Measurements from ENCODE around the gene DDX49. TPM values are rescaled to one million over a fixed set of nuclear protein-coding genes. Genes with fewer than 3 reads are reported as not detected.

Gene DDX49
- total RNA-seq, 2 donors from 2014 or later = 34.5 to 41.7 TPM

- H3K9me3 ChIP-seq = no peaks in the 10 kb centered on the region
- no peak for TF ChIP-seq CTCF (IDR thresholded peaks at IDR 0.05)
- H3K4me3 ChIP-seq = no peak overlapping the region
- no peaks in the 10 kb centered on the region for H3K27me3 ChIP-seq (replicated peaks; ENCODE audit: insufficient read depth)
- no peaks in the 10 kb centered on the region for H3K36me3 ChIP-seq
- peaks cover 6% of the 10 kb centered on the region in 2 donors for H3K4me1 ChIP-seq (ENCODE audit: control insufficient read depth in 1 of 2, low read depth in 2 of 2)
- no peak for ATAC-seq (ENCODE audit: insufficient number of reproducible peaks, low FRiP score, low read depth)
- DNase-seq (ENCODE audit: low spot score) = no peak
- no peak overlapping the region for H3K27ac ChIP-seq
Observed at GRCh38 chr19:18943465-18943864, 23.9 kb downstream of the DDX49 start.

DNA sequence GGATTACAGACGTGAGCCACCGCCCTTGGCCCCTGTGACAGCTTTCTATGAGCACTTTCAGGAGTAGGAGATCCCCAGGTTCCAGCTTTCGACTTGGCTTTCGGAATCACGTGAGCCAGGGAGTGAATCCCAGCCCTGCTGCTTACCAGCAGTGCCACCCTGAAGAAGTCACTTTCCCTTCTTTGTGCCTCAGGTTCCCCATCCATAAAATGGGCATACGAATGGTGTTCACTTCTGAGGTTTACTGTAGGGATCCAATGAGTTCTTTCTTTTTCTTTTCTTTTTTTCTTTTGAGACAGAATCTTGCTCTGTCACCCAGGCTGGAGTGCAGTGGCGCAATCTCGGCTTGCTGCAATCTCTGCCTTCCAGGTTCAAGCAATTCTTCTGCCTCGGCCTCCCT lies 25.8 kb downstream of the DDX49 start:
- Histone ChIP-seq H3K9me3 (no peaks in the 10 kb centered on the region), H3K4me3 (no peak overlapping the region), H3K4me1 (ENCODE audit: control insufficient read depth in 1 of 2, low read depth in 2 of 2) (no peaks in the 10 kb centered on the region), H3K36me3 (no peaks in the 10 kb centered on the region), H3K27ac (no peak overlapping the region), H3K27me3 (replicated peaks; ENCODE audit: insufficient read depth) (no peaks in the 10 kb centered on the region)
- no peak for DNase-seq (ENCODE audit: low spot score)
- no peak for TF ChIP-seq CTCF (IDR thresholded peaks at IDR 0.05)
- ATAC-seq (ENCODE audit: insufficient number of reproducible peaks, low FRiP score, low read depth) = no peak

DNA sequence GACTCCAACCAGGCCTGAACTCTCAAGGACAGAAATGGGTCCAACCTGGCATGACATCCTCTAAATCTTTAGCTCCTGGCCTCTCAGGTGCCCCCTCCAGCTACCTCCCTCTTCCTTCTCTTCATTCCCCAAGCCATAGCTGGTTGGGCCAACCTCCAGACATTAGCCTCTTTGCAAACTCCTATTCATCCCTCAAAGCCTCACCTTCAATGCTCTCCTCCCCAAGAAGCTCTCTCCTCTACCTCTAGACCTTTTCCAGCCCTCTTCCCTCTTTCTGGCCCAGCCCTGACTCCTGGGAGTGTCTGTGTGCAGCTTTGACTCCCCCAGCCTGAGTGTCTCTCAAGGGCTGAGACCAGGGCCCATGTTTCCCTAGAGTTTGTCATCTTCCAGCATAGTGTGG lies 26.8 kb downstream of the DDX49 start:
- ATAC-seq (ENCODE audit: insufficient number of reproducible peaks, low FRiP score, low read depth) (no peak), DNase-seq (ENCODE audit: low spot score) (no peak)
- H3K27ac ChIP-seq = no peak overlapping the region
- TF ChIP-seq CTCF (IDR thresholded peaks at IDR 0.05) = no peak
- no peaks in the 10 kb centered on the region for H3K27me3 ChIP-seq (replicated peaks; ENCODE audit: insufficient read depth)
- no peaks in the 10 kb centered on the region for H3K36me3 ChIP-seq
- H3K4me3 ChIP-seq = no peak overlapping the region
- no peaks in the 10 kb centered on the region for H3K4me1 ChIP-seq (ENCODE audit: control insufficient read depth in 1 of 2, low read depth in 2 of 2)
- no peaks in the 10 kb centered on the region for H3K9me3 ChIP-seq

DNA sequence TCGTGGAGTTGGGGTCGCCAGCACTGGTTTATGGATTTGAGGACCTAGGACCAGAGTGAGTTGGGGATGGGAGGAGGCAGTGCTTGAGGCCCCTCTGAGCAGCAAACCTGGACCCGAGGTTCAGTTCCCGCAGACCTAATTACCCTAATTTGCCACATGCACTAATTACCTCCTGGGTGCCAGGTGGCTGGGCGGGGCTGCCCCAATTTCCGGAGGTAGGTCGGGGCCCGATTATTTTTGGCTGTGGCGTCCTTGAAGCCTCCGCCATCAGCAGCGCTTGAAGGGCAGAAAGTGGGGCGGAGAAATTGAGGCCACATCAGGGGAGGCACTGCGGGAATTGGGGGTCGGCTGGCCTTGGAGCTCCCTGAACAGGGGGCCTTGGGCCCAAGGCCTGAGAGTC lies 27.4 kb downstream of the DDX49 start:
- ATAC-seq (ENCODE audit: insufficient number of reproducible peaks, low FRiP score, low read depth) (no peak), DNase-seq (ENCODE audit: low spot score) (no peak)
- TF ChIP-seq CTCF (IDR thresholded peaks at IDR 0.05) = no peak
- Histone ChIP-seq H3K27me3 (replicated peaks; ENCODE audit: insufficient read depth) (no peaks in the 10 kb centered on the region), H3K4me3 (no peak overlapping the region), H3K4me1 (ENCODE audit: control insufficient read depth in 1 of 2, low read depth in 2 of 2) (no peaks in the 10 kb centered on the region), H3K9me3 (no peaks in the 10 kb centered on the region), H3K36me3 (no peaks in the 10 kb centered on the region), H3K27ac (no peak overlapping the region)

DNA sequence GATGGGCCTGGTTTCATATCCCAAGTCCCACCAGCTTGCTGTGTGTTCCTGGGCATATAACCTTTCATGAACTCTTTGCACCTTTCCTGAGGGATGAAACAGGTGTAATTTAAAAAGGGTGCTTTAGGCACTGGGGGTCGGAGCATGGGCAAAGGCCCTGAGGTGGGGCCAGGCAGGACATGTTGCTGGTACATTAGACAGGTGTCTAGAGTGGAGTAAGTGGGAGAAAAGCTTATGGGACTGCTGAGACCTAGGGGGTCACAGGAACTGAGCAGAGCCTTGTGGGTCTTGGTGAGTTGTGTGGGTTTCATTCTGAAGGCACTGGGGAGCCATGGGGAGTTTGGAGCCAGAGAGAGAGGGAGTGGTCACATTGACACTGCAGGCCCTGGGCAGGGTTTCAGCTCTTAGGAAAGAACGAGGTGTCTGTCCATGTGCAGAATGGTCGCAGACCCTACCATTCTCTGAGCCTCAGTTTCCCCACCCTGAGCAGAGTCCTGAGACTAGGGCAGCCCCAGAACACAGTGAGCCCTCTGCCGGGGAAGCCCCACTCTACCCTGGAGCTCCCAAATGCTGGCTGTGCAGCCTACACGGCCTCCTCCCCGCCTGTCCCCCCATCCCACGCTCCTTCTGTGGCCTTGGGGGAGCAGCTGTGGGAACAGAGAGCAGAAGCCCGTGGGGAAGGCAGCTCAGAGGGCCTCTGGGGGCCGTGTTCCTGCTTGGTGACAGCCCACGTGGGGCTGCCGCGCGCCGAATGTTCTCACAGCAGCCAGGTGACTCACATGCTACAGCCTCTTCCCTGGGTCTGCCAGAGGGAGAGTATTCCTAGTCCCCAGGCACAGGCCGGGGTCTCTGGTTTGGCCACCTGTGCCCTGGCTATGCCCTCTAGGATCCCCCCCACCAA lies 28.8 kb downstream of the DDX49 start:
- no peak for DNase-seq (ENCODE audit: low spot score)

More for the DNA sequence above, 28.8 kb downstream of the DDX49 start:
- no peak for ATAC-seq (ENCODE audit: insufficient number of reproducible peaks, low FRiP score, low read depth)
- Histone ChIP-seq H3K9me3 (no peaks in the 10 kb centered on the region), H3K36me3 (no peaks in the 10 kb centered on the region), H3K27ac (no peak overlapping the region), H3K4me3 (no peak overlapping the region), H3K4me1 (ENCODE audit: control insufficient read depth in 1 of 2, low read depth in 2 of 2) (no peaks in the 10 kb centered on the region), H3K27me3 (replicated peaks; ENCODE audit: insufficient read depth) (no peaks in the 10 kb centered on the region)
- TF ChIP-seq CTCF (IDR thresholded peaks at IDR 0.05) = no peak

All from thoracic aorta (tissue), 2 donors.